ENCODE data around the gene INPP4B. TPM values are rescaled to one million over a fixed set of nuclear protein-coding genes. Genes with fewer than 3 reads are reported as not detected.

The INPP4B gene
- total and polyA plus RNA-seq, 7 donors, result 1.5 to 16.8 (median 9.5) TPM

GRCh38 chr4:142373610-142374009 is 472.5 kb downstream of the INPP4B start:
- no peak for TF ChIP-seq CTCF (IDR thresholded peaks at IDR 0.05)
- no peak for ATAC-seq
- H3K4me1 ChIP-seq, result peaks cover 14% of the 10 kb centered on the region
- no peak for DNase-seq
- peak overlapping the region; percentile 23 for H3K27ac ChIP-seq
- no peak overlapping the region for H3K4me3 ChIP-seq
- H3K36me3 ChIP-seq (ENCODE audit: insufficient read depth in 1 of 2, low read depth in 1 of 2), result no peaks in the 10 kb centered on the region
- H3K9me3 ChIP-seq, result peaks cover 8% of the 10 kb centered on the region
- 12 to 18% (median 17%) methylated on average over 2 of the region's 2 CpGs for WGBS, 3 donors
- H3K27me3 ChIP-seq (ENCODE audit: insufficient read depth in 3 of 3, low read length in 2 of 3), result no peaks in the 10 kb centered on the region
- intact Hi-C loops (cut with DNase I), result no loop called here

- 48 to 65% (median 51%) methylated on average over 2 of the region's 2 CpGs for WGBS, 3 donors
- peak in 2 of 4 donors; percentile 65 to 73 for ATAC-seq
- H3K27ac ChIP-seq, result no peak overlapping the region
Observed at GRCh38 chr4:142372530-142373260, 473.4 kb downstream of the INPP4B start.

DNA sequence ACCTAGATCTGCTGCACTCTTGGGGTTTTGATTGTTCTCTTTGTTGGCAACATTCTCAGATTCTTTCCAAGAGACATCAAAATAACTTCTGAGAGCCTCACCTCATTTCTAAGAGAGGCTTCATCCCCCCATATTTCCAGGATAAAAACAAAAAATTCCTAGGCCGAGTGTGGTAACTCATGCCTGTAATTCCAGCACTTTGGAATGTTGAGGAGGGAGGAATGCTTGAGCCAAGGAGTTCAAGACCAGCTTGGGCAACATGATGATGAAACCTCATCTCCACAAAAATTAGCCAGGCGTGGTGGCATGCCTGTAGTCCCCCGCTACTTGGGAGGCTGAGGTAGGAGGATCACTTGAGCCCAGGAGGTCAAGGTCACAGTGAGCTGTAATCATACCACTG is 477.0 kb downstream of the INPP4B start:
- 89 to 92% (median 91%) methylated on average over 3 of the region's 3 CpGs for WGBS, 3 donors
- ATAC-seq (no peak), DNase-seq (no peak)
- no peak for TF ChIP-seq CTCF (IDR thresholded peaks at IDR 0.05)
- Histone ChIP-seq H3K36me3 (ENCODE audit: insufficient read depth in 1 of 2, low read depth in 1 of 2) (no peaks in the 10 kb centered on the region), H3K27me3 (ENCODE audit: insufficient read depth in 3 of 3, low read length in 2 of 3) (no peaks in the 10 kb centered on the region), H3K27ac (no peak overlapping the region), H3K4me3 (no peak overlapping the region), H3K4me1 (peaks cover 18% of the 10 kb centered on the region), H3K9me3 (peaks cover 8% of the 10 kb centered on the region)
- intact Hi-C loops (cut with DNase I), result no loop called here

More at GRCh38 chr4:142372530-142373260, 473.4 kb downstream of the INPP4B start:
- TF ChIP-seq CTCF (IDR thresholded peaks at IDR 0.05), result no peak
- peaks cover 18% of the 10 kb centered on the region for H3K4me1 ChIP-seq
- intact Hi-C loops (cut with DNase I), result no loop called here
- no peak for DNase-seq
- no peaks in the 10 kb centered on the region for H3K36me3 ChIP-seq (ENCODE audit: insufficient read depth in 1 of 2, low read depth in 1 of 2)
- H3K27me3 ChIP-seq (ENCODE audit: insufficient read depth in 3 of 3, low read length in 2 of 3), result no peaks in the 10 kb centered on the region
- H3K9me3 ChIP-seq, result peaks cover 8% of the 10 kb centered on the region
- no peak overlapping the region for H3K4me3 ChIP-seq

- H3K9me3 ChIP-seq, result peaks cover 8% of the 10 kb centered on the region
- WGBS, 3 donors, result 39 to 55% (median 41%) methylated on average over 6 of the region's 6 CpGs
- ATAC-seq, result no peak
Observed at GRCh38 chr4:142367418-142368180, 478.5 kb downstream of the INPP4B start.

More at GRCh38 chr4:142367418-142368180, 478.5 kb downstream of the INPP4B start:
- TF ChIP-seq CTCF (IDR thresholded peaks at IDR 0.05), result no peak
- H3K27me3 ChIP-seq (ENCODE audit: insufficient read depth in 3 of 3, low read length in 2 of 3), result no peaks in the 10 kb centered on the region
- H3K4me3 ChIP-seq, result no peak overlapping the region
- no peak for DNase-seq
- H3K36me3 ChIP-seq (ENCODE audit: insufficient read depth in 1 of 2, low read depth in 1 of 2), result no peaks in the 10 kb centered on the region
- H3K4me1 ChIP-seq, result peaks cover 5% of the 10 kb centered on the region
- no peak overlapping the region for H3K27ac ChIP-seq
- intact Hi-C loops (cut with DNase I), result no loop called here

All from psoas muscle (tissue), 8 donors.